Fibroblast of villous mesenchyme (primary cell): ENCODE measurements around the gene VWA7. TPM values are rescaled to one million over a fixed set of nuclear protein-coding genes. Genes with fewer than 3 reads are reported as not detected.
"Not testable (repeated sequence)": the region's sequence is repeated elsewhere in the genome, so short reads cannot be mapped to it uniquely, and the experiment has no call there.

Experiments used
- DNase-seq: peaks from one replicate; pipeline ENCODE4 v3.0.0-alpha.2; 2010; ENCODE audit warnings: low read depth
- H3K4me3 ChIP-seq: 2 replicates; pipeline ENCODE4 v1.5.1; 2011; ENCODE audit warnings: low read depth, mild to moderate bottlenecking, low read length
- CTCF ChIP-seq: IDR thresholded peaks from 2 replicates; pipeline ENCODE4 v1.5.1; 2012; ENCODE audit warnings: low read depth, mild to moderate bottlenecking, low read length; ENCODE audit not compliant: insufficient read depth
- total RNA-seq: library from RNA; depleted of rRNA; stranded (reverse); fragments of >200 nt; gene quantifications from 2 replicates; pipeline ENCODE4 v1.2.3, GENCODE V29; 2012

Gene VWA7
- total RNA-seq, 1 donor: under 0.01 TPM

- no peak for DNase-seq
- H3K4me3 ChIP-seq: no peak overlapping the region
- TF ChIP-seq CTCF: no peak
These were observed 42.8 kb upstream of the VWA7 start for GRCh38 chr6:31819871-31820299.

GRCh38 chr6:31817929-31818511 lies 40.9 kb upstream of the VWA7 start:
- peak overlapping the region; percentile 62 for H3K4me3 ChIP-seq
- not testable (repeated sequence) for DNase-seq

GRCh38 chr6:31817133-31817928 lies 40.2 kb upstream of the VWA7 start:
- peak overlapping the region; percentile 62 for H3K4me3 ChIP-seq
- not testable (repeated sequence) for DNase-seq

GRCh38 chr6:31815025-31815838 lies 38.1 kb upstream of the VWA7 start, which contains the start of the genes HSPA1A and HSPA1L:
HSPA1A (plus strand) TSS chr6:31815543; CDS start chr6:31815757, 214 bp downstream.
HSPA1L (minus strand) TSS chr6:31815283; CDS start chr6:31811972, 3,311 bp downstream.
- peak; percentile 97 for DNase-seq
- TF ChIP-seq CTCF: no peak
- peak within 1 kb of the TSS; percentile 76 for H3K4me3 ChIP-seq

GRCh38 chr6:31814677-31815024 lies 37.5 kb upstream of the VWA7 start:
- TF ChIP-seq CTCF: no peak
- H3K4me3 ChIP-seq: peak overlapping the region; percentile 76
- DNase-seq: peak; percentile 99

GRCh38 chr6:31813465-31813849 lies 36.3 kb upstream of the VWA7 start:
- no peak for TF ChIP-seq CTCF

GRCh38 chr6:31811645-31812044 lies 34.5 kb upstream of the VWA7 start:
- TF ChIP-seq CTCF: no peak
- DNase-seq: no peak
- no peak overlapping the region for H3K4me3 ChIP-seq

More at GRCh38 chr6:31813465-31813849, 36.3 kb upstream of the VWA7 start:
- peak overlapping the region; percentile 21 for H3K4me3 ChIP-seq
- no peak for DNase-seq

GRCh38 chr6:31808599-31808998 lies 31.5 kb upstream of the VWA7 start:
- H3K4me3 ChIP-seq, DNase-seq: not testable (repeated sequence)
